ENCODE results near the gene GLIPR2.
"Not testable (repeated sequence)": the region's sequence is repeated elsewhere in the genome, so short reads cannot be mapped to it uniquely, and the experiment has no call there.

GLIPR2 gene

DNA sequence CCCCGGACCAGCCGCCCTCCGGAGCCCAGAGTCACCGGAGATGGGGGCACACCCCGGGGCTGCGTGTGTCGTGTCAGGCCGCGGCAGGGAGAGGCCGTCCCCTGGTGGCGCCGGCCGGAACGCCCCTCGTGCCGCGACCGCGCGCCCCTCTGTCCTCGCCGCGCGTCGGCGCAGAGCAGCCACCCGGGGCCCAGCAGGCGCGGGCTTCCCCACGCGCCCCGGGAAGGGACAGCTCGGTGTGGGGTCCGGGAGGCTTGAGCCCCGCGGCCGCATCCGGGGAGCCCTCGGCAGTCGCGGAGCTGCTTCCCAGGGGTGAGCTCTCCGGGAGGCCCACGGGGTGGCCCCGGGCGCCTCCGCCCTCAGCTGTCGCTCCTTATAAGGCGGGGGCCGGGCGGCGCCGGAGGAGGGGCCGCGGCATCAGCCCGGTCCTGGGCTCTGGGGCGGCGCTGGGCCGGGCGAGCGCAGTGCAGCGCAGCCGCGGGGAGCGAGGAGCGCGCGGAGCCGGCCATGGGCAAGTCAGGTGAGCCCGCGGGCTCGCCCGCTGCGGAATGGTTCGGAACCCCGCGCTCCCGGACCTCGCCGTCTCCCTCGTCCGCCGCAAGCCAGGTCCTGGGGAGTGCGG is at the start of gene GLIPR2:
TSS of gene GLIPR2 (plus strand) at position 462 of the 622 bp plus-strand sequence. CDS start at position 508, 46 bp downstream.
- TF ChIP-seq EZH2phosphoT487 (IDR thresholded peaks at IDR 0.05; ENCODE audit: low read depth): no peak
- TF ChIP-seq, protein P1, sequence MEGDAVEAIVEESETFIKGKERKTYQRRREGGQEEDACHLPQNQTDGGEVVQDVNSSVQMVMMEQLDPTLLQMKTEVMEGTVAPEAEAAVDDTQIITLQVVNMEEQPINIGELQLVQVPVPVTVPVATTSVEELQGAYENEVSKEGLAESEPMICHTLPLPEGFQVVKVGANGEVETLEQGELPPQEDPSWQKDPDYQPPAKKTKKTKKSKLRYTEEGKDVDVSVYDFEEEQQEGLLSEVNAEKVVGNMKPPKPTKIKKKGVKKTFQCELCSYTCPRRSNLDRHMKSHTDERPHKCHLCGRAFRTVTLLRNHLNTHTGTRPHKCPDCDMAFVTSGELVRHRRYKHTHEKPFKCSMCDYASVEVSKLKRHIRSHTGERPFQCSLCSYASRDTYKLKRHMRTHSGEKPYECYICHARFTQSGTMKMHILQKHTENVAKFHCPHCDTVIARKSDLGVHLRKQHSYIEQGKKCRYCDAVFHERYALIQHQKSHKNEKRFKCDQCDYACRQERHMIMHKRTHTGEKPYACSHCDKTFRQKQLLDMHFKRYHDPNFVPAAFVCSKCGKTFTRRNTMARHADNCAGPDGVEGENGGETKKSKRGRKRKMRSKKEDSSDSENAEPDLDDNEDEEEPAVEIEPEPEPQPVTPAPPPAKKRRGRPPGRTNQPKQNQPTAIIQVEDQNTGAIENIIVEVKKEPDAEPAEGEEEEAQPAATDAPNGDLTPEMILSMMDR (IDR thresholded peaks at IDR 0.05; ENCODE audit: low read depth, low read length): peak; percentile 17; the same call in 1 of the 2 replicates
- peaks cover 11% of the 10 kb centered on the region for H3K4me1 ChIP-seq (ENCODE audit: low read length)
- no peaks in the 10 kb centered on the region for H3K36me3 ChIP-seq (replicated peaks; ENCODE audit: low read depth, low read length)
- H3K4me2 ChIP-seq (ENCODE audit: low read length): peak within 1 kb of the TSS; percentile 98
- no peaks in the 10 kb centered on the region for H4K20me1 ChIP-seq (ENCODE audit: insufficient read depth, low read length)
- H3K4me3 ChIP-seq (ENCODE audit: low read length): peak within 1 kb of the TSS; percentile 91
- H3K27ac ChIP-seq (ENCODE audit: low read length): no peak within 1 kb of the TSS
- H3K27me3 ChIP-seq (ENCODE audit: low read depth, low read length): peaks cover 23% of the 10 kb centered on the region
- H3K9me3 ChIP-seq (ENCODE audit: insufficient read depth, low read length): no peaks in the 10 kb centered on the region
- H2AFZ ChIP-seq (ENCODE audit: low read depth, low read length): peak within 1 kb of the TSS; percentile 77
- H3K9ac ChIP-seq (ENCODE audit: low read length): peak within 1 kb of the TSS; percentile 76
- H3K79me2 ChIP-seq (ENCODE audit: low read length): no peaks in the 10 kb centered on the region

DNA sequence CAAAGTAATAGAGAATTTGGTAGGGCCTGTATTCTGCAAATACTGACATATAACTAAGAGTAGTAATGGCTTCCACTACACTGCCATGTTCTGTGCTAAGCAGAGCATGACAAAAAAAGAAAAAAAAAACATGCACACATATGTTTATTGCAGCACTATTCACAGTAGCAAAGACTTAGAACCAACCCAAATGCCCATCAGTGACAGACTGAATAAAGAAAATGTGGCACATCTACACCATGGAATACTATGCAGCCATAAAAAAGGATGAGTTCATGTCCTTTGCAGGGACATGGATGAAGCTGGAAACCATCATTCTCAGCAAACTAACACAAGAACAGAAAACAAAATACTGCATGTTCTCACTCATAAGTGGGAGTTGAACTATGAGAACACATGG is 49.5 kb upstream of the GLIPR2 start:
- H3K27ac ChIP-seq (ENCODE audit: low read length); H2AFZ ChIP-seq (ENCODE audit: low read depth, low read length); H3K9ac ChIP-seq (ENCODE audit: low read length); H3K27me3 ChIP-seq (ENCODE audit: low read depth, low read length); H3K4me3 ChIP-seq (ENCODE audit: low read length); H4K20me1 ChIP-seq (ENCODE audit: insufficient read depth, low read length); H3K9me3 ChIP-seq (ENCODE audit: insufficient read depth, low read length); H3K4me2 ChIP-seq (ENCODE audit: low read length); H3K79me2 ChIP-seq (ENCODE audit: low read length); H3K36me3 ChIP-seq (replicated peaks; ENCODE audit: low read depth, low read length); H3K4me1 ChIP-seq (ENCODE audit: low read length): not testable (repeated sequence)

GRCh38 chr9:36088020-36088419 is 48.5 kb upstream of the GLIPR2 start:
- no peak overlapping the region for H3K4me2 ChIP-seq (ENCODE audit: low read length)
- no peak overlapping the region for H3K9ac ChIP-seq (ENCODE audit: low read length)
- H3K4me1 ChIP-seq (ENCODE audit: low read length): peaks cover 9% of the 10 kb centered on the region
- no peak overlapping the region for H2AFZ ChIP-seq (ENCODE audit: low read depth, low read length)
- H3K36me3 ChIP-seq (replicated peaks; ENCODE audit: low read depth, low read length): peaks cover 9% of the 10 kb centered on the region
- no peaks in the 10 kb centered on the region for H3K79me2 ChIP-seq (ENCODE audit: low read length)
- TF ChIP-seq, protein P1 (IDR thresholded peaks at IDR 0.05; ENCODE audit: low read depth, low read length): no peak
- no peak for TF ChIP-seq EZH2phosphoT487 (IDR thresholded peaks at IDR 0.05; ENCODE audit: low read depth)
- no peaks in the 10 kb centered on the region for H4K20me1 ChIP-seq (ENCODE audit: insufficient read depth, low read length)
- H3K27me3 ChIP-seq (ENCODE audit: low read depth, low read length): no peaks in the 10 kb centered on the region
- no peak overlapping the region for H3K27ac ChIP-seq (ENCODE audit: low read length)
- H3K9me3 ChIP-seq (ENCODE audit: insufficient read depth, low read length): peaks cover 8% of the 10 kb centered on the region; the same call in 1 of the 2 replicates
- no peak overlapping the region for H3K4me3 ChIP-seq (ENCODE audit: low read length)

DNA sequence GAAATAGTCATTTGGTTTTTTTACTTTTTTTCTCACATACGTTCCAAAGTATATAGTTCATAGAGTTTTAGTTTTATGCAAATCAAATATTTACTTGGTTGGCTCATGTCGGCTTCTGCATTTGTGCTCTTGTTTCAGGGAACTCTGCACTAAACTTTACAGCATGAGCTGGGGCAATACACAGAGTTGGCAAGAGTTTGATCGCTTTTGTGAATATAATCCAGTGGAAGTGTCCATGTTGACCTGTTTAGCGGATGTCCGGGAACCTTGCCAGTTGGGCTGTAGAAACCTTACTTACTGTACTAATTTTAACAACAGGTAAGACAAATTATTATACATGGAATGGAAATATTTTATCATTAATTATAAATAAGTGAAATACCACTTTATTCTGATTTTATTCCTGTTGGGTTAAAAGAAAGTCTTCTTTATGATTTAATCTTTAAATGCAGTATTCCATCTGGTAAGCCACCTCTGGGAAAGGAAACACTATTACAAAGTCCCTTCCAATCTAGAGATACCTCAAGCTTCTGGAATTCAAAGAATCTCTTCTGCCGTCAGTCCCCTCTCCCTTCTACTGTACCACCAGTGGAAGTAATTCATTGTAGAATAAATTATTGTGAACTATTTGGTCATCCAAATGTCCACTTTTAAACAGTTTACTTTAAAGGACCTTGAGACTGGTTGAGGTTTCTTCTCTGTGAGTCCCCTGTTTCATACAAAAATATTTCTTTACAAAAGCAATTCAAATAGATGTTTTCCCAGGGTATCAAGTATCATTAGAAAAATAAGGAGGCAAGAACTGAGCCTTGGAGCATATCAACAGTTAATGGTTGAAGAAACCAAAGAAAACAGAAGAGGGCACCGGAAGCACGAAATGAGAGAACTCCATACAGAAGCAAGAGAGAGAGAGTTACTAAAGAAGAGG is 45.2 kb upstream of the GLIPR2 start:
- H2AFZ ChIP-seq (ENCODE audit: low read depth, low read length): no peak overlapping the region
- H3K4me3 ChIP-seq (ENCODE audit: low read length): no peak overlapping the region
- H3K9ac ChIP-seq (ENCODE audit: low read length): no peak overlapping the region
- no peaks in the 10 kb centered on the region for H3K27me3 ChIP-seq (ENCODE audit: low read depth, low read length)
- H3K4me2 ChIP-seq (ENCODE audit: low read length): no peak overlapping the region
- H3K79me2 ChIP-seq (ENCODE audit: low read length): no peaks in the 10 kb centered on the region
- H3K36me3 ChIP-seq (replicated peaks; ENCODE audit: low read depth, low read length): peaks cover 9% of the 10 kb centered on the region
- TF ChIP-seq, protein P1 (IDR thresholded peaks at IDR 0.05; ENCODE audit: low read depth, low read length): no peak
- no peak for TF ChIP-seq EZH2phosphoT487 (IDR thresholded peaks at IDR 0.05; ENCODE audit: low read depth)
- peaks cover 8% of the 10 kb centered on the region; the same call in 1 of the 2 replicates for H3K9me3 ChIP-seq (ENCODE audit: insufficient read depth, low read length)
- no peaks in the 10 kb centered on the region for H4K20me1 ChIP-seq (ENCODE audit: insufficient read depth, low read length)
- H3K27ac ChIP-seq (ENCODE audit: low read length): no peak overlapping the region
- peaks cover 11% of the 10 kb centered on the region for H3K4me1 ChIP-seq (ENCODE audit: low read length)
